Measurements from ENCODE around the gene LRRC27. TPM values are rescaled to one million over a fixed set of nuclear protein-coding genes. Genes with fewer than 3 reads are reported as not detected.

The LRRC27 gene
- total and polyA plus RNA-seq, 2 donors (not counting 1 experiment from before 2014, with no cell fraction given) = 23.6 to 25.6 TPM

DNA sequence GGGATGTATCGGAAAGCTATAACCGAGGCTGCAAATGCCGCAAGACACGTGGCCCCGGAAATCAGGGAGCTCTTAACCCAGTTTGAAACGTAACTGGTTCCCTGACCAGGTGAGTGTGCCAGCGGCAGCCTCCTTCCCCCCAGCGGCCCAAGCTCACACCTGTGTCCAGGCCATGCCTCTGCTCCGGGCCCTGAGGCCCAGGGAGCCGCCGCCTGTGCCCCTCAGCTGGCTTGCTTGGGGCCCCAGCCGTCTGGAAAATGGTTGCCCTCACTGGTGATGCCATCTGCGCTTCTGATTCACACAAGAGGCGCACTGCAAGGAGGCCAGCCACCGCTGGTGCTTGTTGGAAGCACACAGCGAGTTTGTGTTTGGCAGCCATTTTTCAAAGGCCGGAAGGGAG lies 74.2 kb downstream of the LRRC27 start:
- H3K4me3 Mint-ChIP-seq = no peak overlapping the region
- Histone ChIP-seq H3K79me2 (ENCODE audit: control insufficient read depth, insufficient read depth, low read length) (peaks cover 65% of the 10 kb centered on the region), H3K36me3 (replicated peaks in 1 of 2; ENCODE audit: control extremely low read depth in 1 of 2, control insufficient read depth in 1 of 2, extremely low read depth in 1 of 2, insufficient read depth in 2 of 2, low read length in 1 of 2) (peaks cover 0 to 24% of the 10 kb centered on the region in 2 experiments), H3K9ac (ENCODE audit: low read length) (no peak overlapping the region), H3K9me3 (ENCODE audit: control extremely low read depth in 1 of 3, control insufficient read depth in 2 of 3, insufficient read depth in 1 of 3, low read length in 2 of 3) (no peaks in the 10 kb centered on the region), H2AFZ (ENCODE audit: insufficient read depth, low read depth, low read length, poor library complexity, severe bottlenecking) (no peak overlapping the region), H3K27ac (ENCODE audit: low read length in 2 of 2) (no peak overlapping the region), H3K27me3 (replicated peaks in 1 of 4; ENCODE audit: control extremely low read depth in 1 of 4, control insufficient read depth in 3 of 4, insufficient read depth in 4 of 4, low read length in 3 of 4) (no peaks in the 10 kb centered on the region), H4K20me1 (ENCODE audit: control insufficient read depth, insufficient read depth, low read length, poor library complexity, severe bottlenecking) (peaks cover 56% of the 10 kb centered on the region), H3K4me1 (ENCODE audit: control insufficient read depth in 2 of 2, insufficient read depth in 2 of 2, low read length in 2 of 2) (peaks cover 36 to 40% of the 10 kb centered on the region in 2 donors), H3K4me2 (replicated peaks; ENCODE audit: low read depth, low read length, poor library complexity, severe bottlenecking) (no peak overlapping the region), H3K4me3 (ENCODE audit: control extremely low read depth in 1 of 5, extremely low read depth in 1 of 5, insufficient read depth in 1 of 5, low read depth in 2 of 5, low read length in 4 of 5) (no peak overlapping the region)
- no peak for DNase-seq
- TF ChIP-seq EZH2 (IDR thresholded peaks at IDR 0.05; ENCODE audit: borderline replicate concordance, insufficient read depth, low read depth, low read length, poor library complexity, severe bottlenecking) = no peak
- no peak for TF ChIP-seq CTCF (IDR thresholded peaks at IDR 0.05)
- intact Hi-C loops (cut with micrococcal nuclease) = no loop called here
- no peak for ATAC-seq (ENCODE audit: low read depth)
- ChIA-PET POLR2A (interaction anchor here (1.2 kb wide), 1 partner anchor 16 kb away, joined by 3 read pairs; no protein-coding TSS in a partner anchor), CTCF (interaction anchor here (1.0 to 1.7 kb wide), 2 partner anchors 41 to 45 kb away, joined by 3 to 4 read pairs; no protein-coding TSS in a partner anchor)
- no peaks in the 10 kb centered on the region for H3K9me3 Mint-ChIP-seq (ENCODE audit: insufficient read depth)
- WGBS (ENCODE audit: insufficient coverage) = 95% methylated on average over 17 of the region's 17 CpGs
- no peaks in the 10 kb centered on the region for H3K27me3 Mint-ChIP-seq
- peaks cover 39% of the 10 kb centered on the region for H3K4me1 Mint-ChIP-seq
- no peak overlapping the region for H3K27ac Mint-ChIP-seq

GRCh38 chr10:132406750-132407149 lies 74.8 kb downstream of the LRRC27 start:
- intact Hi-C loops (cut with micrococcal nuclease) = no loop called here
- CTCF ChIA-PET = interaction anchor here (1.0 to 1.7 kb wide), 2 partner anchors 40 to 45 kb away, joined by 3 to 4 read pairs; no protein-coding TSS in a partner anchor
- ATAC-seq (ENCODE audit: low read depth) (no peak), DNase-seq (no peak)
- no peaks in the 10 kb centered on the region for H3K27me3 ChIP-seq (replicated peaks in 1 of 4; ENCODE audit: control extremely low read depth in 1 of 4, control insufficient read depth in 3 of 4, insufficient read depth in 4 of 4, low read length in 3 of 4)
- no peak for TF ChIP-seq CTCF (IDR thresholded peaks at IDR 0.05)
- TF ChIP-seq EZH2 (IDR thresholded peaks at IDR 0.05; ENCODE audit: borderline replicate concordance, insufficient read depth, low read depth, low read length, poor library complexity, severe bottlenecking) = no peak
- H3K9ac ChIP-seq (ENCODE audit: low read length) = no peak overlapping the region
- no peak overlapping the region for H3K4me3 ChIP-seq (ENCODE audit: control extremely low read depth in 1 of 5, extremely low read depth in 1 of 5, insufficient read depth in 1 of 5, low read depth in 2 of 5, low read length in 4 of 5)
- peaks cover 65% of the 10 kb centered on the region for H3K79me2 ChIP-seq (ENCODE audit: control insufficient read depth, insufficient read depth, low read length)
- Mint-ChIP-seq H3K27ac (no peak overlapping the region), H3K27me3 (no peaks in the 10 kb centered on the region), H3K4me3 (no peak overlapping the region), H3K9me3 (ENCODE audit: insufficient read depth) (no peaks in the 10 kb centered on the region), H3K4me1 (peaks cover 37% of the 10 kb centered on the region)
- H3K4me2 ChIP-seq (replicated peaks; ENCODE audit: low read depth, low read length, poor library complexity, severe bottlenecking) = peak overlapping the region; percentile 77
- H3K27ac ChIP-seq (ENCODE audit: low read length in 2 of 2) = peak overlapping the region in 1 of 2 donors; percentile 66
- no peaks in the 10 kb centered on the region for H3K9me3 ChIP-seq (ENCODE audit: control extremely low read depth in 1 of 3, control insufficient read depth in 2 of 3, insufficient read depth in 1 of 3, low read length in 2 of 3)
- POLR2A ChIA-PET = interaction anchor here (1.2 kb wide), 1 partner anchor 15 kb away, joined by 3 read pairs; no protein-coding TSS in a partner anchor
- H3K36me3 ChIP-seq (replicated peaks in 1 of 2; ENCODE audit: control extremely low read depth in 1 of 2, control insufficient read depth in 1 of 2, extremely low read depth in 1 of 2, insufficient read depth in 2 of 2, low read length in 1 of 2) = peaks cover 0 to 26% of the 10 kb centered on the region in 2 experiments
- 100% methylated on average over 7 of the region's 16 CpGs for WGBS (ENCODE audit: insufficient coverage)
- peaks cover 36 to 40% of the 10 kb centered on the region in 2 donors for H3K4me1 ChIP-seq (ENCODE audit: control insufficient read depth in 2 of 2, insufficient read depth in 2 of 2, low read length in 2 of 2)
- no peak overlapping the region for H2AFZ ChIP-seq (ENCODE audit: insufficient read depth, low read depth, low read length, poor library complexity, severe bottlenecking)
- peaks cover 50% of the 10 kb centered on the region for H4K20me1 ChIP-seq (ENCODE audit: control insufficient read depth, insufficient read depth, low read length, poor library complexity, severe bottlenecking)
